OCI-LY3 (cell line): ENCODE results near the gene NEDD4.

Experiments used
- CTCF ChIP-seq: fragments of 200-600, 300-600 bp; sonication (generic); IDR thresholded peaks from 2 replicates; pipeline ENCODE4 v1.5.1; 2014; ENCODE audit warnings: antibody characterized with exemption, low read length, low read depth
- EZH2phosphoT487 ChIP-seq: fragments of 200-600 bp; shearing (Covaris generic); IDR thresholded peaks from 2 replicates; pipeline ENCODE4 v1.6.1; 2018; ENCODE audit warnings: antibody characterized with exemption, mixed run types, low read depth

DNA sequence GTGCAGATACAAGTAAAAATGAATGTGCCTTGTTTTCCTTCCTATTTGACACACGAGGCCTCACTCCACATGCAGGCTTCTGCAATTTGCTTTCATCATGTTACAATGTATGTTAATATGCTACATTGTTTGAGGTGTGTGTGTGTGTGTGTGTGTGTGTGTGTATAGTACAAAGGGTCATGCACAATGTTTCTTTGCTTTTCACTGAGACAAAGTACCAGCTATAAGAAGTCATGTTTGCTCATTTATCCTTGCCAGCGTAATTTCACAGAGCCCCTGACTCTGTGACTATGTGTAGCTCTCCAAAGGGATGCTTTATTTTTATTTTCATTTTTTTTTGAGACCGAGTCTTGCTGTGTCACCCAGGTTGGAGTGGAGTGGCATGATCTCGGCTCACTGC, 38.0 kb upstream of the NEDD4 start:
- TF ChIP-seq CTCF, result no peak
- no peak for TF ChIP-seq EZH2phosphoT487
